ENCODE data around the gene BOLA3.
"Not testable (repeated sequence)": the region's sequence is repeated elsewhere in the genome, so short reads cannot be mapped to it uniquely, and the experiment has no call there.

The BOLA3 gene

GRCh38 chr2:74148457-74149246 is 940 bp upstream of the BOLA3 start:
- no peak for DNase-seq

- DNase-seq: peak; percentile 46 to 55
These were observed 584 bp downstream of the BOLA3 start for GRCh38 chr2:74146929-74147726.

GRCh38 chr2:74142340-74142739 is 5.4 kb downstream of the BOLA3 start:
- DNase-seq: peak in 1 of 2 donors; percentile 9

GRCh38 chr2:74138600-74139323 is 8.9 kb downstream of the BOLA3 start:
- DNase-seq: no peak

GRCh38 chr2:74137651-74138599 is 9.8 kb downstream of the BOLA3 start:
- DNase-seq: no peak

- no peak for DNase-seq
These were observed 15.8 kb downstream of the BOLA3 start for GRCh38 chr2:74131901-74132300.

- no peak for DNase-seq
These were observed 17.3 kb downstream of the BOLA3 start for GRCh38 chr2:74130211-74130995.

GRCh38 chr2:74128206-74128605 is 19.5 kb downstream of the BOLA3 start:
- DNase-seq: no peak

GRCh38 chr2:74123955-74124354 is 23.8 kb downstream of the BOLA3 start:
- DNase-seq: not testable (repeated sequence)

- not testable (repeated sequence) for DNase-seq
These were observed 25.9 kb downstream of the BOLA3 start for GRCh38 chr2:74121846-74122245.

- peak; percentile 88 to 93 for DNase-seq
These were observed 27.5 kb downstream of the BOLA3 start for GRCh38 chr2:74119912-74120825.

GRCh38 chr2:74119339-74119738 is 28.4 kb downstream of the BOLA3 start:
- DNase-seq: peak; percentile 30 to 40

- DNase-seq: no peak
These were observed 36.3 kb downstream of the BOLA3 start for GRCh38 chr2:74111380-74111779.

- no peak for DNase-seq
These were observed 37.2 kb downstream of the BOLA3 start for GRCh38 chr2:74110537-74110936.

- no peak for DNase-seq
These were observed 38.2 kb downstream of the BOLA3 start for GRCh38 chr2:74109551-74109950.

- no peak for DNase-seq
These were observed 40.6 kb downstream of the BOLA3 start for GRCh38 chr2:74107071-74107470.

GRCh38 chr2:74105413-74105812 is 42.3 kb downstream of the BOLA3 start:
- DNase-seq: no peak

GRCh38 chr2:74104839-74105238 is 42.9 kb downstream of the BOLA3 start:
- no peak for DNase-seq

GRCh38 chr2:74103763-74104162 is 43.9 kb downstream of the BOLA3 start:
- no peak for DNase-seq

- no peak for DNase-seq
These were observed 45.2 kb downstream of the BOLA3 start for GRCh38 chr2:74102516-74102915.

Data from inflammatory macrophage (primary cell).